ENCODE measurements around the gene KCNK6. TPM values are rescaled to one million over a fixed set of nuclear protein-coding genes. Genes with fewer than 3 reads are reported as not detected.

Gene KCNK6
- total RNA-seq, 1 experiment from 2014 or later, result 6.1 TPM

DNA sequence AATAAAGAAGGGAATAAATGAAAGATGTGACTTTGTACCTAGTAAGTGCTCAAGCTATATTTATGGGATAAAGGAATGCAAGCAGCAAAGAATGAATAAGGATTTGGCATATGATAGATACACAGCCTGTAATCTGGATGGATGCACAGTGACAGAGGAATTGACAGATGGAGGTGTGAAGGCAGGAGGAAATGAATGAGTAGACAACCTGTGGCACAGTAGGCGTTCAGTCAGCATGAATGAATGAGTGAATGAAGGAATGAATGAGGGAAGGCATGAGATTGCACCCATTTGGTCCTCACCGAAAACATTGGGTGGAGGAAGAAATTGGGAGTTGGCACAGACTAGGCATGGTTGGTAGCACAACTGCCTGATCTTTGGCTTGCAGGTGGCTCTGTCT, 49.9 kb downstream of the KCNK6 start:
- CTCF ChIA-PET, result no interaction called here

DNA sequence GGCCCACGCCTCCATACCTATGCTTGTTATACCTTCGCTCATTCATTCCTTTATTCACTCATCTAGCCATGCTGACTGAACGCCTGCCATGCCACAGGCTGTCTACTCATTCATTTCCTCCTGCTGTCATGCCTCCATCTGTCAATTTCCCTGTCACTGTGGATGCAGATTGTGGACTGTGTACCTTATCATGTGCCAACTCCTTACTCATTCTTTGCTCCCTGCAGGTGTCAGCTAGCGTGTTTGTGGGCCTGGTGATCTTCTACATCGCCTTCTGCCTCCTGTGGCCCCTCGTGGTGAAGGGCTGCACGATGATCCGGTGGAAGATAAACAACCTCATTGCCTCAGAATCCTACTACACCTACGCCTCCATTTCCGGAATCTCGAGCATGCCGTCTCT, 50.7 kb downstream of the KCNK6 start:
- H3K4me1 Mint-ChIP-seq (ENCODE audit: low read depth, unreplicated experiment), result peaks cover 6% of the 10 kb centered on the region

More for the DNA sequence above, 49.9 kb downstream of the KCNK6 start:
- Histone ChIP-seq H3K27me3 (replicated peaks; ENCODE audit: control insufficient read depth, insufficient read depth, low read length) (no peaks in the 10 kb centered on the region), H3K9me3 (no peaks in the 10 kb centered on the region), H3K36me3 (ENCODE audit: control insufficient read depth, insufficient read depth, low read length) (no peaks in the 10 kb centered on the region), H3K4me3 (ENCODE audit: low read depth, low read length) (no peak overlapping the region), H3K4me1 (no peaks in the 10 kb centered on the region)
- TF ChIP-seq, protein P1, sequence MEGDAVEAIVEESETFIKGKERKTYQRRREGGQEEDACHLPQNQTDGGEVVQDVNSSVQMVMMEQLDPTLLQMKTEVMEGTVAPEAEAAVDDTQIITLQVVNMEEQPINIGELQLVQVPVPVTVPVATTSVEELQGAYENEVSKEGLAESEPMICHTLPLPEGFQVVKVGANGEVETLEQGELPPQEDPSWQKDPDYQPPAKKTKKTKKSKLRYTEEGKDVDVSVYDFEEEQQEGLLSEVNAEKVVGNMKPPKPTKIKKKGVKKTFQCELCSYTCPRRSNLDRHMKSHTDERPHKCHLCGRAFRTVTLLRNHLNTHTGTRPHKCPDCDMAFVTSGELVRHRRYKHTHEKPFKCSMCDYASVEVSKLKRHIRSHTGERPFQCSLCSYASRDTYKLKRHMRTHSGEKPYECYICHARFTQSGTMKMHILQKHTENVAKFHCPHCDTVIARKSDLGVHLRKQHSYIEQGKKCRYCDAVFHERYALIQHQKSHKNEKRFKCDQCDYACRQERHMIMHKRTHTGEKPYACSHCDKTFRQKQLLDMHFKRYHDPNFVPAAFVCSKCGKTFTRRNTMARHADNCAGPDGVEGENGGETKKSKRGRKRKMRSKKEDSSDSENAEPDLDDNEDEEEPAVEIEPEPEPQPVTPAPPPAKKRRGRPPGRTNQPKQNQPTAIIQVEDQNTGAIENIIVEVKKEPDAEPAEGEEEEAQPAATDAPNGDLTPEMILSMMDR (IDR thresholded peaks at IDR 0.05; ENCODE audit: insufficient read depth in 1 of 2, low read depth in 1 of 2, low read length in 1 of 2, severe bottlenecking in 1 of 2, unreplicated experiment in 1 of 2), result no peak
- H3K27me3 Mint-ChIP-seq (ENCODE audit: insufficient read depth, unreplicated experiment), result no peaks in the 10 kb centered on the region
- POLR2A ChIA-PET, result interaction anchor here (0.5 kb wide), 1 partner anchor 482 kb away, joined by 3 read pairs; no protein-coding TSS in a partner anchor
- H3K36me3 Mint-ChIP-seq (ENCODE audit: insufficient read depth, unreplicated experiment), result peaks cover 2% of the 10 kb centered on the region
- no peaks in the 10 kb centered on the region for H3K9me3 Mint-ChIP-seq (ENCODE audit: unreplicated experiment)
- peaks cover 6% of the 10 kb centered on the region for H3K4me1 Mint-ChIP-seq (ENCODE audit: low read depth, unreplicated experiment)
- intact Hi-C loops (cut with micrococcal nuclease; ENCODE audit: unreplicated experiment), result no loop called here
- BruUV-seq (replicated peaks), result no TSS peak
- DNase-seq, result no peak
- no peak overlapping the region for H3K27ac Mint-ChIP-seq (ENCODE audit: unreplicated experiment)
- H3K4me3 Mint-ChIP-seq (ENCODE audit: unreplicated experiment), result no peak overlapping the region

DNA sequence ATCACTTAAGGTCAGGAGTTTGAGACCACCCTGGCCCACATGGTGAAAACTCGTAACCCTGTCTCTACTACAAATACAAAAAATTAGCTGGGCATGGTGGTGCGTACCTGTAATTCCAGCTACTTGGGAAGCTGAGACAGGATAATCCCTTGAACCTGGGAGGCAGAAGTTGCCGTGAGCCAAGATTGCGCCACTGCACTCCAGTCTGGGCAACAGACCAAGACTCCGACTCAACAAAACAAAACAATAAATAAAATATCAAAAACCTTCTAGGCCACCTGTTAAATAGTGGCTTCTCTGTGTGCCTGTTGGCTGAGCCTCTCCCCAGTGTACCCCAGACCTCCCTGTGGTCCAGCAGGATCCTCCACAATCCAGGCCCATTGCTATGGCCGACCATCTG, 51.4 kb downstream of the KCNK6 start:
- H3K36me3 Mint-ChIP-seq (ENCODE audit: insufficient read depth, unreplicated experiment), result peaks cover 14% of the 10 kb centered on the region
- H3K4me3 Mint-ChIP-seq (ENCODE audit: unreplicated experiment), result no peak overlapping the region
- no peaks in the 10 kb centered on the region for H3K9me3 Mint-ChIP-seq (ENCODE audit: unreplicated experiment)
- H3K36me3 ChIP-seq (ENCODE audit: control insufficient read depth, insufficient read depth, low read length), result no peaks in the 10 kb centered on the region
- no peaks in the 10 kb centered on the region for H3K27me3 Mint-ChIP-seq (ENCODE audit: insufficient read depth, unreplicated experiment)
- TF ChIP-seq, protein P1 (IDR thresholded peaks at IDR 0.05; ENCODE audit: insufficient read depth in 1 of 2, low read depth in 1 of 2, low read length in 1 of 2, severe bottlenecking in 1 of 2, unreplicated experiment in 1 of 2), result no peak
- ChIA-PET CTCF (interaction anchor here (0.8 kb wide), 1 partner anchor 17 kb away, joined by 6 read pairs; the partner anchor contains the start of gene GGN), POLR2A (no interaction called here)
- intact Hi-C loops (cut with micrococcal nuclease; ENCODE audit: unreplicated experiment), result no loop called here
- no peak overlapping the region for H3K27ac Mint-ChIP-seq (ENCODE audit: unreplicated experiment)
- no peak overlapping the region for H3K4me3 ChIP-seq (ENCODE audit: low read depth, low read length)
- peaks cover 12% of the 10 kb centered on the region for H3K4me1 Mint-ChIP-seq (ENCODE audit: low read depth, unreplicated experiment)
- BruUV-seq (replicated peaks), result no TSS peak
- H3K9me3 ChIP-seq, result no peaks in the 10 kb centered on the region
- H3K4me1 ChIP-seq, result 0 out of 2 replicates have a peak, but pooled peaks cover 4% of the 10 kb centered on the region
- no peaks in the 10 kb centered on the region for H3K27me3 ChIP-seq (replicated peaks; ENCODE audit: control insufficient read depth, insufficient read depth, low read length)
- DNase-seq, result no peak

More for the DNA sequence above, 50.7 kb downstream of the KCNK6 start:
- Histone ChIP-seq H3K27me3 (replicated peaks; ENCODE audit: control insufficient read depth, insufficient read depth, low read length) (no peaks in the 10 kb centered on the region), H3K4me3 (ENCODE audit: low read depth, low read length) (no peak overlapping the region), H3K4me1 (no peaks in the 10 kb centered on the region), H3K9me3 (no peaks in the 10 kb centered on the region), H3K36me3 (ENCODE audit: control insufficient read depth, insufficient read depth, low read length) (no peaks in the 10 kb centered on the region)
- H3K9me3 Mint-ChIP-seq (ENCODE audit: unreplicated experiment), result no peaks in the 10 kb centered on the region
- DNase-seq, result no peak
- ChIA-PET POLR2A (no interaction called here), CTCF (interaction anchor here (0.8 kb wide), 1 partner anchor 18 kb away, joined by 6 read pairs; the partner anchor contains the start of gene GGN)
- intact Hi-C loops (cut with micrococcal nuclease; ENCODE audit: unreplicated experiment), result no loop called here
- no peak overlapping the region for H3K27ac Mint-ChIP-seq (ENCODE audit: unreplicated experiment)
- no peak overlapping the region for H3K4me3 Mint-ChIP-seq (ENCODE audit: unreplicated experiment)
- TF ChIP-seq, protein P1 (IDR thresholded peaks at IDR 0.05; ENCODE audit: insufficient read depth in 1 of 2, low read depth in 1 of 2, low read length in 1 of 2, severe bottlenecking in 1 of 2, unreplicated experiment in 1 of 2), result no peak
- H3K36me3 Mint-ChIP-seq (ENCODE audit: insufficient read depth, unreplicated experiment), result peaks cover 10% of the 10 kb centered on the region
- no peaks in the 10 kb centered on the region for H3K27me3 Mint-ChIP-seq (ENCODE audit: insufficient read depth, unreplicated experiment)
- no TSS peak for BruUV-seq (replicated peaks)

All from Caco-2 (cell line).